OCI-LY7 (cell line): ENCODE results near the gene NPM3.

ENCODE experiments used
- CTCF ChIP-seq: fragments of 200-600 bp; sonication (generic); conservative IDR thresholded peaks from 2 replicates; pipeline ENCODE4 v1.5.1; 2014; ENCODE audit warnings: mild to moderate bottlenecking, antibody characterized with exemption, low read length, moderate library complexity, mixed read lengths
- EZH2phosphoT487 ChIP-seq: fragments of 200-600 bp; sonication (generic); IDR thresholded peaks from 2 replicates; pipeline ENCODE4 v1.6.1; 2018; ENCODE audit warnings: low read depth, borderline replicate concordance, mild to moderate bottlenecking, mixed run types, antibody characterized with exemption, low read length, moderate library complexity, mixed read lengths

- TF ChIP-seq CTCF (no peak), EZH2phosphoT487 (no peak)
These were observed 5.0 kb downstream of the NPM3 start for GRCh38 chr10:101778151-101778780.
